ENCODE measurements around the gene ASCL5. TPM values are rescaled to one million over a fixed set of nuclear protein-coding genes. Genes with fewer than 3 reads are reported as not detected.

The ASCL5 gene
- total RNA-seq, 1 donor from 2014 or later, result not detected

GRCh38 chr1:201103666-201104065, 23.3 kb downstream of the ASCL5 start:
- no peak overlapping the region for H3K27ac Mint-ChIP-seq
- no peak for DNase-seq
- intact Hi-C loops (cut with micrococcal nuclease), result no loop called here
- no peaks in the 10 kb centered on the region for H3K4me1 Mint-ChIP-seq
- no peaks in the 10 kb centered on the region for H3K9me3 Mint-ChIP-seq
- peaks cover 6% of the 10 kb centered on the region for H3K27me3 Mint-ChIP-seq
- H3K36me3 Mint-ChIP-seq (ENCODE audit: low read depth), result no peaks in the 10 kb centered on the region
- no peak overlapping the region for H3K4me3 Mint-ChIP-seq

DNA sequence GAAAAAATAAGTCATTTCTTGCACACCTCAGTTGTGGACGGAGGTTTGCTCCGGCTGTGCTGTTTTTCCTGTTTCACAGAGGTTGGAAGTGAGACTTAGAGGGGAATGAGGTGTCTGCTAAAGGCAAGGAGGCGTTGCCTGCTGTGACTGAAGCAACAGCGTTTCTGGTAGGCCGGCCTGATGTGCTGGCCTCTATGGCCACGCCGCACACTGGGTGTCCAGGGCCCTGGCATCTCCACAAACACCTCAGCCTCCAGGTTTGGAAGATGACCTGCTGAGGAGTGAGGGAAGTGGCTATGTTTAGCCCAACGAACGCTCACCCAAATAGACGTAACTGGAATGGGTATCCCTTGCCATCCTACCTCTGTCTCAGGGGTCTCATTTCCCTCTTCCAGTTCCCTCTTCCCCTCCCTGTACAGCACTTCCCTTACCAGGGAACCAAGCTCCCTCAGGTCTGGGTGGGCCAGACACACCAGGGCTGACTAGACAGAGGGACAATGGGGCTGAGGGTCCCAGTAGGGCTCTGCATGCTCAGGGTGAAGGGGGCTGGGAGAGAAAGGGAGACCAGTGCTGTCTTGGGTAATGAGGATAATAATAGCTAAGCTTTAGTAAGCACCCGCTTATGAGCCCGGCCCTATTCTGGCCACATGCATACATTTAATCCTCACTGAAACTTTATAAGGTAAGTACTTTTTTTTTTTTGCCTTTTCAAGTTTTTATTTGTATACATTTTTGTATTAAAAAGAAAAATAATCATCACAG, 26.6 kb downstream of the ASCL5 start:
- Mint-ChIP-seq H3K9me3 (no peaks in the 10 kb centered on the region), H3K27me3 (no peaks in the 10 kb centered on the region), H3K36me3 (ENCODE audit: low read depth) (no peaks in the 10 kb centered on the region), H3K4me1 (no peaks in the 10 kb centered on the region), H3K4me3 (no peak overlapping the region), H3K27ac (no peak overlapping the region)
- intact Hi-C loops (cut with micrococcal nuclease), result no loop called here
- DNase-seq, result no peak

GRCh38 chr1:201098992-201099677, 27.8 kb downstream of the ASCL5 start:
- no peaks in the 10 kb centered on the region for H3K4me1 Mint-ChIP-seq
- no peak overlapping the region for H3K4me3 Mint-ChIP-seq
- no peaks in the 10 kb centered on the region for H3K36me3 Mint-ChIP-seq (ENCODE audit: low read depth)
- intact Hi-C loops (cut with micrococcal nuclease), result no loop called here
- no peaks in the 10 kb centered on the region for H3K9me3 Mint-ChIP-seq
- no peaks in the 10 kb centered on the region for H3K27me3 Mint-ChIP-seq
- H3K27ac Mint-ChIP-seq, result no peak overlapping the region
- DNase-seq, result no peak

GRCh38 chr1:201096977-201097856, 29.8 kb downstream of the ASCL5 start:
- no peaks in the 10 kb centered on the region for H3K4me1 Mint-ChIP-seq
- no peaks in the 10 kb centered on the region for H3K36me3 Mint-ChIP-seq (ENCODE audit: low read depth)
- intact Hi-C loops (cut with micrococcal nuclease), result no loop called here
- no peak for DNase-seq
- H3K4me3 Mint-ChIP-seq, result no peak overlapping the region
- H3K27ac Mint-ChIP-seq, result no peak overlapping the region
- no peaks in the 10 kb centered on the region for H3K9me3 Mint-ChIP-seq
- H3K27me3 Mint-ChIP-seq, result no peaks in the 10 kb centered on the region

DNA sequence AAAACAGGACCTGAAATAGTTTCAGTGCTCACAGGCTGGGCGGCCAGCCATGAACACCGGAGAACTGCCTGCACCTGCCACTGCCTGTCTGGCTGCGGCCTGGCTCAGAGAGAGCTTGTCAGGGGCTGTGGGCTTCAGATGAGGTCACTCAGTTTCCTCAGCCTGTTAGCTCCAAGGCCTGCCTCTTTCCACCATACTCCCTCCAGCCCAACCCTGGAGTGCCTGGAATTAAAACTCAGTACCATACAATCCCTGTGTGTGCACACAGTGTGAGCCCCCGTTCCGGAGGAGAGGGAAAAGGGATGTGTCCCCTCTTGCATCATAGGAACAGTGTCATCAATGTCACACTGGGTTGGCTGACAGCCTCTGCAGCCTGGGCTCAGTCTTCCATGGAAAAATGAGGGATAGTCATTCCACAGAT, 30.9 kb downstream of the ASCL5 start:
- intact Hi-C loops (cut with micrococcal nuclease), result no loop called here
- Mint-ChIP-seq H3K27ac (no peak overlapping the region), H3K36me3 (ENCODE audit: low read depth) (no peaks in the 10 kb centered on the region), H3K27me3 (no peaks in the 10 kb centered on the region), H3K4me3 (no peak overlapping the region), H3K4me1 (no peaks in the 10 kb centered on the region), H3K9me3 (no peaks in the 10 kb centered on the region)
- DNase-seq, result no peak

DNA sequence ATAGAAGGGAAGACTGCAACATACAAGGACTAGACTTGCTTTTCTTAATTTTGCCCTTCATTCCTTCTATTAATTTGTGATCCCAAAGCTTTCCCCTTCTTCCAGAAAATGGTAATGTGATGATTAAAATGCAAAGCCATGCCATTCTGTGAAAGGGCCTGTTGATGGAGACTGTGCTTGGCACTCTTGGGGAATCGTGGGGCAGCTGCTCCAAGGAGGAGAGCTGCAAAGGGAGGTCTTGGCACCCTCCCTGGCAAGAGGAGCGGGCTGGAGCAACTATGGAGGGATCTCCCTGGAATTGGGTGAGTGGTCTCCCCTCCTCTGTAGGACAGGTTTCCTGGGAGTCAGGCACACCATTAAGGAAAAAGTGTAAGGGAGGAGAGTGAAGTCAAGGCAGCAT, 31.4 kb downstream of the ASCL5 start:
- no peaks in the 10 kb centered on the region for H3K27me3 Mint-ChIP-seq
- no peaks in the 10 kb centered on the region for H3K4me1 Mint-ChIP-seq
- DNase-seq, result no peak
- H3K36me3 Mint-ChIP-seq (ENCODE audit: low read depth), result no peaks in the 10 kb centered on the region
- no peak overlapping the region for H3K4me3 Mint-ChIP-seq
- H3K9me3 Mint-ChIP-seq, result no peaks in the 10 kb centered on the region
- intact Hi-C loops (cut with micrococcal nuclease), result no loop called here
- no peak overlapping the region for H3K27ac Mint-ChIP-seq

GRCh38 chr1:201094832-201095231, 32.2 kb downstream of the ASCL5 start:
- Mint-ChIP-seq H3K9me3 (no peaks in the 10 kb centered on the region), H3K4me1 (no peaks in the 10 kb centered on the region), H3K4me3 (no peak overlapping the region), H3K27me3 (no peaks in the 10 kb centered on the region), H3K36me3 (ENCODE audit: low read depth) (no peaks in the 10 kb centered on the region), H3K27ac (no peak overlapping the region)
- intact Hi-C loops (cut with micrococcal nuclease), result no loop called here
- DNase-seq, result no peak

DNA sequence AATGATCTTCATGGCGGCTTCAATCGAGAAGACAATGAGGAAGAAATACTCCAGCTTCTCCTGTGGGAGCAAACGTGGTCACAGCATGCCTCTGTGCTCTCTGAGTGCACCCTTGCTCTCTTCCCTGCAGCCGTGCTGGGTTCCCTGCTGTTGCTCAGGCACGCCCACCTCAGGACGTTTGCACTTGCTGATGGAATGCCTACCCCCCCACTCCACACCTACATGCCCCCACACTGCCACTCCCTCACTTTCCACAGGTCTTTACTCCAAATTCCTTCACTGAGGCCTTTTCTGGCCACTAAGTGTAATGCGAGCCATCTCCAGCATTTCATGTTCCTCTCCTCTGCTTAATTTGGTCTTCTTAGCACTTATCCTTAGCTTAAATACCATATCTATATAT, 33.0 kb downstream of the ASCL5 start:
- DNase-seq, result no peak
- Mint-ChIP-seq H3K4me3 (no peak overlapping the region), H3K9me3 (no peaks in the 10 kb centered on the region), H3K27me3 (no peaks in the 10 kb centered on the region), H3K4me1 (no peaks in the 10 kb centered on the region), H3K36me3 (ENCODE audit: low read depth) (no peaks in the 10 kb centered on the region), H3K27ac (no peak overlapping the region)
- intact Hi-C loops (cut with micrococcal nuclease), result no loop called here

DNA sequence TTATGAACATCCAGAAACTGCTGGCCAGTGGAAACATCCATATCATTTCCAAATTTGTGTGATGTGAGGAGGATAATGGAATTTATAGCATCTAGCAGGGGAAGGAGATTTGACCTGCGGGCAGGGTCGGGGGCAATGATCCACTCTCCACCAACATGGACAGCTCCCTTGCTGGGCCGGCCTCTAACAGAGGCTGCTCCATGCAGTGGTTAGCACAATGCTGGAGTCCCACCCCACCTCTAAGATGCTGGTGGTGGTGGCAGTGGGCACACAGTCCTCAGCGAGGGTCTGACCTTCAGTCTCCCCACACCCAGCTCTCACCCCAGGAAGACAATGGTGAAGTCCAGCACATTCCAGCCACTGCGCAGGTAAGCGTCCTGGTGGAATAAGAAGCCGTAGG, 33.4 kb downstream of the ASCL5 start:
- H3K4me1 Mint-ChIP-seq, result no peaks in the 10 kb centered on the region
- H3K36me3 Mint-ChIP-seq (ENCODE audit: low read depth), result no peaks in the 10 kb centered on the region
- no peak overlapping the region for H3K4me3 Mint-ChIP-seq
- intact Hi-C loops (cut with micrococcal nuclease), result no loop called here
- no peaks in the 10 kb centered on the region for H3K27me3 Mint-ChIP-seq
- H3K27ac Mint-ChIP-seq, result no peak overlapping the region
- DNase-seq, result no peak
- H3K9me3 Mint-ChIP-seq, result no peaks in the 10 kb centered on the region

GRCh38 chr1:201092738-201093137, 34.2 kb downstream of the ASCL5 start:
- intact Hi-C loops (cut with micrococcal nuclease), result no loop called here
- Mint-ChIP-seq H3K4me1 (no peaks in the 10 kb centered on the region), H3K9me3 (no peaks in the 10 kb centered on the region), H3K36me3 (ENCODE audit: low read depth) (no peaks in the 10 kb centered on the region), H3K27me3 (peaks cover 2% of the 10 kb centered on the region), H3K27ac (no peak overlapping the region), H3K4me3 (no peak overlapping the region)
- no peak for DNase-seq

GRCh38 chr1:201091256-201091655, 35.7 kb downstream of the ASCL5 start:
- intact Hi-C loops (cut with micrococcal nuclease), result no loop called here
- Mint-ChIP-seq H3K9me3 (no peaks in the 10 kb centered on the region), H3K4me1 (no peaks in the 10 kb centered on the region), H3K36me3 (ENCODE audit: low read depth) (no peaks in the 10 kb centered on the region), H3K27me3 (peaks cover 8% of the 10 kb centered on the region), H3K4me3 (no peak overlapping the region), H3K27ac (no peak overlapping the region)
- DNase-seq, result no peak

GRCh38 chr1:201090541-201090940, 36.4 kb downstream of the ASCL5 start:
- intact Hi-C loops (cut with micrococcal nuclease), result no loop called here
- H3K36me3 Mint-ChIP-seq (ENCODE audit: low read depth), result no peaks in the 10 kb centered on the region
- no peaks in the 10 kb centered on the region for H3K4me1 Mint-ChIP-seq
- peaks cover 15% of the 10 kb centered on the region for H3K27me3 Mint-ChIP-seq
- H3K27ac Mint-ChIP-seq, result no peak overlapping the region
- H3K4me3 Mint-ChIP-seq, result no peak overlapping the region
- H3K9me3 Mint-ChIP-seq, result no peaks in the 10 kb centered on the region
- DNase-seq, result no peak

- no peaks in the 10 kb centered on the region for H3K4me1 Mint-ChIP-seq
- intact Hi-C loops (cut with micrococcal nuclease), result no loop called here
Observed at GRCh38 chr1:201089596-201089995, 37.4 kb downstream of the ASCL5 start.

GRCh38 chr1:201088901-201089525, 38.0 kb downstream of the ASCL5 start:
- Mint-ChIP-seq H3K27me3 (peaks cover 19% of the 10 kb centered on the region), H3K27ac (no peak overlapping the region), H3K36me3 (ENCODE audit: low read depth) (no peaks in the 10 kb centered on the region), H3K9me3 (no peaks in the 10 kb centered on the region), H3K4me3 (no peak overlapping the region), H3K4me1 (no peaks in the 10 kb centered on the region)
- intact Hi-C loops (cut with micrococcal nuclease), result no loop called here
- no peak for DNase-seq

More at GRCh38 chr1:201089596-201089995, 37.4 kb downstream of the ASCL5 start:
- DNase-seq, result no peak
- no peak overlapping the region for H3K27ac Mint-ChIP-seq
- peaks cover 15% of the 10 kb centered on the region for H3K27me3 Mint-ChIP-seq
- H3K36me3 Mint-ChIP-seq (ENCODE audit: low read depth), result no peaks in the 10 kb centered on the region
- H3K9me3 Mint-ChIP-seq, result no peaks in the 10 kb centered on the region
- no peak overlapping the region for H3K4me3 Mint-ChIP-seq

Data from activated CD4-positive, alpha-beta T cell treated with anti-CD3 and anti-CD28 coated beads, Interleukin-2, amount 10 ng/mL, durations not matched to agents 24 days and 14 days (primary cell).